Lung (tissue), 12 donors: ENCODE results near the gene ZNF282. TPM values are rescaled to one million over a fixed set of nuclear protein-coding genes. Genes with fewer than 3 reads are reported as not detected.
A peak's percentile ranks its signal among the peaks of the same experiment; 100 is the strongest.
"Not testable (repeated sequence)": the region's sequence is repeated elsewhere in the genome, so short reads cannot be mapped to it uniquely, and the experiment has no call there.

Experiments used
- ATAC-seq: fragments of 200-7000 bp; cut with Tn5 transposase; one replicate; pipeline ENCODE4 v1.9.1; 2020; ENCODE audit warnings: moderate number of reproducible peaks; ENCODE audit not compliant: insufficient read depth, low FRiP score
- DNase-seq, 3 donors: peaks; one replicate each; pipeline ENCODE4 v3.0.0-alpha.2; 2013 to 2017
- H3K27ac ChIP-seq, 2 donors: one replicate each; pipeline ENCODE4 v1.5.1; 2013; ENCODE audit warnings: mild to moderate bottlenecking in 2 of 2, moderate library complexity in 2 of 2, control low read depth in 1 of 2, inconsistent platforms in 1 of 2, low read depth in 1 of 2, low read length in 1 of 2
- H3K27me3 ChIP-seq, 3 donors: one replicate each; pipeline ENCODE4 v1.5.1; 2013; ENCODE audit warnings: low read length in 2 of 3; ENCODE audit not compliant: control insufficient read depth in 3 of 3, insufficient read depth in 3 of 3
- H3K36me3 ChIP-seq, 4 donors: one replicate each; pipeline ENCODE4 v1.5.1; 2013; ENCODE audit warnings: low read length in 4 of 4, mild to moderate bottlenecking in 1 of 4, moderate library complexity in 1 of 4; ENCODE audit not compliant: control insufficient read depth in 4 of 4, insufficient read depth in 4 of 4
- H3K4me1 ChIP-seq, 5 donors: one replicate each; pipeline ENCODE4 v1.5.1; 2013; ENCODE audit warnings: low read length in 5 of 5, mild to moderate bottlenecking in 2 of 5, moderate library complexity in 1 of 5; ENCODE audit not compliant: control insufficient read depth in 5 of 5, insufficient read depth in 5 of 5
- H3K4me3 ChIP-seq: one replicate; pipeline ENCODE4 v1.5.1; 2013; ENCODE audit warnings: mild to moderate bottlenecking, control low read depth, moderate library complexity
- H3K9ac ChIP-seq, 2 donors: one replicate each; pipeline ENCODE4 v1.5.1; 2013; ENCODE audit warnings: low read length in 2 of 2, control low read depth in 1 of 2; ENCODE audit not compliant: insufficient read depth in 1 of 2
- H3K9me3 ChIP-seq, 4 donors: one replicate each; pipeline ENCODE4 v1.5.1; 2013; ENCODE audit warnings: low read length in 3 of 4, mild to moderate bottlenecking in 1 of 4, moderate library complexity in 1 of 4; ENCODE audit not compliant: control insufficient read depth in 4 of 4, insufficient read depth in 3 of 4
- WGBS, 2 donors: extraction: QIAGEN DNeasy Blood & Tissue Kit; methylation state at CpG; one replicate each; pipeline ENCODE4 v1.1.7; 2013; 5-methylcytosine and 5-hydroxymethylcytosine counted together
- polyA plus RNA-seq, 2 donors: library from polyadenylated mRNA; stranded (reverse); fragments of 200-250 nt; gene quantifications; one replicate each; pipeline ENCODE4 v1.2.1, GENCODE V29; 2013
- total RNA-seq, 2 donors: library from RNA; depleted of rRNA in 1 of 2; stranded (reverse); fragments of >200 nt in 1 of 2; gene quantifications; one replicate each; pipeline ENCODE4 v1.2.1, GENCODE V29; 2014 to 2021
- TF ChIP-seq, protein P1 (sequence below): IDR thresholded peaks from 2 replicates; pipeline ENCODE4 v1.5.1; 2012; ENCODE audit warnings: mild to moderate bottlenecking; ENCODE audit errors: control extremely low read depth, extremely low read depth
- donor health status: control.
- donor health status: control.
- donor health status: Bipolar disorder and iron deficiency.
- donor health status: healthy.
- donor health status: DM: yes; HTN: yes; CAD: no.

The ZNF282 gene
- total and polyA plus RNA-seq, 4 donors, result 8.7 to 35.8 (median 17.9) TPM

DNA sequence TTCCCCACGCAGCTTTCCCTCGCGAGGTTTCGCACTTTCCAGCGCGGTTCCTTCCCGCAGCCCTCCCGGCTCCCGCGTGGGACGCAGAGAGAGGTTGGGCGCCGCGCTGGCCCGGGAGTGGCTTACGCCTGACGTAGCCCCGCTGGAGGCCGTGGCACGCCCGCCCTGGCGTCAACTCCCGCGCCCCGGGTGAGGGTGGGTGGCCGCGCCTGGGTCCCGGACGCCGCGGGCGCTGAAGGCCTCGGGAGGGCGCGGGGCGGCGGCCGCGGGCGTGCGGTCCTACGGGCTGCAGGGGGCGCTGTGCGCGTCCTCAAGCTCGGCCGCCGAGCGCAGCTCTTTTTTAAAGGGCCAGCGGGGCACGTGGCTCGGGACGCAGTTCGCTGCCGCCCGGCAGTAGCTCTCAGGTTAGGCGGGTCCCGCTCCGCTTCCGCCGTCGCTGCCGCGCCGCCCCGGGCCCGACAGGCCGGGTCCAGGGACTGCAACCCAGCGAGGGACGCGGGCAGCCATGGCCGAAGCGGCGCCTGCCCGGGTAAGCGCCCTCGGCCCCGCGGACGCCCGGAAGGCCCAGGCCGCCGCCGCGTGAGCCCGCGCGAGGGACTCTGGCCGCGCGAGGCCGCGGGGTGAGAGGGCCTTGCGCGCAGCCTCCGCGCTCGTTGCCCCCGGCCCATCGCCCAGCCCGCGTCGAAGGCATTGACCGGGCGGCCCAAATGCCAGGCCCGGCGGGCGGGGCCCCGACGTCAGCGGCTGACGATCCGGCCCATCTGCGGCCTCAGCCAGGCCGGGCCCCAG is 66.7 kb downstream of the ZNF282 start, which contains the start of gene ZNF783:
Gene ZNF783, plus strand, starts transcription at position 368 of the 789 bp plus-strand sequence. Its CDS starts 138 bp downstream, at position 506.
- H3K9ac ChIP-seq, result peak within 1 kb of the TSS; percentile 51 to 63
- peaks cover 0 to 16% (median 2%) of the 10 kb centered on the region in 4 donors for H3K36me3 ChIP-seq
- H3K27ac ChIP-seq, result peak within 1 kb of the TSS; percentile 94 to 95
- 1% methylated on average over 83 to 115 of the region's 115 CpGs for WGBS, 2 donors
- H3K4me3 ChIP-seq, result peak within 1 kb of the TSS; percentile 56
- H3K9me3 ChIP-seq, result peaks cover 0 to 2% (median 0%) of the 10 kb centered on the region in 4 donors
- peak; percentile 85 to 94 (median 86) for DNase-seq
- TF ChIP-seq, protein P1, sequence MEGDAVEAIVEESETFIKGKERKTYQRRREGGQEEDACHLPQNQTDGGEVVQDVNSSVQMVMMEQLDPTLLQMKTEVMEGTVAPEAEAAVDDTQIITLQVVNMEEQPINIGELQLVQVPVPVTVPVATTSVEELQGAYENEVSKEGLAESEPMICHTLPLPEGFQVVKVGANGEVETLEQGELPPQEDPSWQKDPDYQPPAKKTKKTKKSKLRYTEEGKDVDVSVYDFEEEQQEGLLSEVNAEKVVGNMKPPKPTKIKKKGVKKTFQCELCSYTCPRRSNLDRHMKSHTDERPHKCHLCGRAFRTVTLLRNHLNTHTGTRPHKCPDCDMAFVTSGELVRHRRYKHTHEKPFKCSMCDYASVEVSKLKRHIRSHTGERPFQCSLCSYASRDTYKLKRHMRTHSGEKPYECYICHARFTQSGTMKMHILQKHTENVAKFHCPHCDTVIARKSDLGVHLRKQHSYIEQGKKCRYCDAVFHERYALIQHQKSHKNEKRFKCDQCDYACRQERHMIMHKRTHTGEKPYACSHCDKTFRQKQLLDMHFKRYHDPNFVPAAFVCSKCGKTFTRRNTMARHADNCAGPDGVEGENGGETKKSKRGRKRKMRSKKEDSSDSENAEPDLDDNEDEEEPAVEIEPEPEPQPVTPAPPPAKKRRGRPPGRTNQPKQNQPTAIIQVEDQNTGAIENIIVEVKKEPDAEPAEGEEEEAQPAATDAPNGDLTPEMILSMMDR, result peak; percentile 83
- H3K4me1 ChIP-seq, result peaks cover 0 to 9% (median 5%) of the 10 kb centered on the region in 5 donors
- ATAC-seq, result peak; percentile 95
- H3K27me3 ChIP-seq, result no peaks in the 10 kb centered on the region

DNA sequence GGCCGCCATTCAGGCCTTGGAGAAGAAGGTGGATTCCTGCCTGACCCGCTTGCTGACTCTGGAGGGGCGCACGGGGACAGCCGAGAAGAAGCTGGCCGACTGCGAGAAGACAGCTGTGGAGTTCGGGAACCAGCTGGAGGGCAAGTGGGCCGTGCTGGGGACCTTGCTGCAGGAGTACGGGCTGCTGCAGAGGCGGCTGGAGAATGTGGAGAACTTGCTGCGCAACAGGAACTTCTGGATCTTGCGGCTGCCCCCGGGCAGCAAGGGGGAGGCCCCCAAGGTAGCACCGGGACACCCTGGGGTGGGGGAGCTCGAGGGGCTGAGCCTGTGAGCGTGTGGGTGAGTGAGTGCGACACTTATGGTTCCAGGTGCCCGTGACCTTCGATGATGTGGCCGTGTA is 71.1 kb downstream of the ZNF282 start:
- Histone ChIP-seq H3K9me3 (peaks cover 0 to 2% (median 0%) of the 10 kb centered on the region in 4 donors), H3K9ac (no peak overlapping the region), H3K36me3 (peaks cover 0 to 26% (median 7%) of the 10 kb centered on the region in 4 donors), H3K4me3 (no peak overlapping the region), H3K27me3 (no peaks in the 10 kb centered on the region), H3K27ac (no peak overlapping the region), H3K4me1 (peaks cover 0 to 7% (median 1%) of the 10 kb centered on the region in 5 donors)
- no peak for ATAC-seq
- 89 to 95% methylated on average over 21 of the region's 21 CpGs for WGBS, 2 donors
- TF ChIP-seq, protein P1, result no peak
- no peak for DNase-seq

DNA sequence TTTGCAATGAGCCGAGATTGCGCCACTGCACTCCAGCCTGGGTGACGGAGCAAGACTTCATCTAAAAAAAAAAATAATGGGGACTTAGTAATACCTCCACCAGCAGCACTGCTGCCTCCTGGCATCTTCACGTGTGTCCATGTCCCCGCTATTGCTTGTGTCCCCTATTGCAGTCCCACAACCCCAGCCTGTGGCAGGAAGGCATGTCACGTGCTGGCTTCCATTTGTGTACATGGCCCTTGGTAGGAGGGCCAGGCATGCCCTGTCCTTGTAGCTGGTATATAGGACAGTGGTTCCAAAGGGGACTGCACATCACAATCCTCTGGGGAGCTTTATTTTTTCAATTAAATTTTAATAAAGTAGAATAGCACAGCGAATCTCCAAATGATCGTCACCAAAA is 72.4 kb downstream of the ZNF282 start:
- WGBS, 2 donors, result 90 to 96% methylated on average over 8 of the region's 8 CpGs
- TF ChIP-seq, protein P1, result no peak
- DNase-seq, result no peak
- Histone ChIP-seq H3K4me3 (no peak overlapping the region), H3K27ac (no peak overlapping the region), H3K36me3 (peaks cover 0 to 28% (median 9%) of the 10 kb centered on the region in 4 donors), H3K9ac (no peak overlapping the region), H3K9me3 (no peaks in the 10 kb centered on the region), H3K4me1 (peaks cover 0 to under 1% (median 0%) of the 10 kb centered on the region in 5 donors), H3K27me3 (no peaks in the 10 kb centered on the region)
- ATAC-seq, result no peak

DNA sequence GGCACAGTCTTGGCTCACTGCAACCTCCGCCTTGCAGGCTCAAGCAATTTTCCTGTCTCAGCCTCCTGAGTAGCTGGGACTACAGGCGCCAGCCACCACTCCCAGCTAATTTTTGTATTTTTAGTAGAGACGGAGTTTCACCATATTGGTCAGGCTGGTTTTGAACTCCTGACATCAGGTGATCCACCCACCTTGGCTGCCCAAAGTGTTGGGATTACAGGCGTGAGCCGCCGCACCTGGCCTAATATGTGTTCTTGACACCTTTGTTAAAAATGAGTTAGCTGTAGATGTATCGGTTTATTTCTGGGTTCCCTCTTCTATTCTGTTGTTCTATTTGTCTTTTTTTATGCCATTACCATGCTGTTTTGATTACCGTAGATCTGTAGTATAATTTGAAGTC is 79.1 kb downstream of the ZNF282 start:
- not testable (repeated sequence) for DNase-seq, H3K4me1 ChIP-seq, H3K27me3 ChIP-seq, H3K9me3 ChIP-seq, H3K27ac ChIP-seq, H3K9ac ChIP-seq, H3K4me3 ChIP-seq, ATAC-seq
- peaks cover 11 to 28% (median 20%) of the 10 kb centered on the region in 4 donors for H3K36me3 ChIP-seq
- WGBS, 2 donors, result 97 to 100% methylated on average over 8 of the region's 8 CpGs
